Measurements from ENCODE around the gene PLEKHA5.

The PLEKHA5 gene

DNA sequence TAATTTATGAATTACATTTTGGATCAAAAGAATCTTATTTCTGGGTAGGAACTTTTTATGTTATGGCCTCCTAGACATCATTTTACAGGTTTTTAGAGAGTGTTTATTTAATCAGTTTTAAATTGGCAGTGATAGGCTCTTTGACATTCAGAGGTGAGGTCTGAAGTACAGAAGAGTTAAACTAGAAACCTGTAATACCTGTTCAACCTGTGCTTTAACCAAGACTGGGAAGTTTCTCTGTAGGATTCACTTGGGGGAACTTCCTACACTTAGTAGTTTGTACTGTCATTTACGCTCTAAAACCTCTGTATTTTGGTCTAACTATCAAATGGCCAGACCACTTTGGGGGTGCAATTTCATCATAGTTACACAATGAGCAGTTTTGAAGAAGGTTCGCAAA is 35.9 kb downstream of the PLEKHA5 start:
- ATAC-seq: no peak
- TF ChIP-seq, protein P1, sequence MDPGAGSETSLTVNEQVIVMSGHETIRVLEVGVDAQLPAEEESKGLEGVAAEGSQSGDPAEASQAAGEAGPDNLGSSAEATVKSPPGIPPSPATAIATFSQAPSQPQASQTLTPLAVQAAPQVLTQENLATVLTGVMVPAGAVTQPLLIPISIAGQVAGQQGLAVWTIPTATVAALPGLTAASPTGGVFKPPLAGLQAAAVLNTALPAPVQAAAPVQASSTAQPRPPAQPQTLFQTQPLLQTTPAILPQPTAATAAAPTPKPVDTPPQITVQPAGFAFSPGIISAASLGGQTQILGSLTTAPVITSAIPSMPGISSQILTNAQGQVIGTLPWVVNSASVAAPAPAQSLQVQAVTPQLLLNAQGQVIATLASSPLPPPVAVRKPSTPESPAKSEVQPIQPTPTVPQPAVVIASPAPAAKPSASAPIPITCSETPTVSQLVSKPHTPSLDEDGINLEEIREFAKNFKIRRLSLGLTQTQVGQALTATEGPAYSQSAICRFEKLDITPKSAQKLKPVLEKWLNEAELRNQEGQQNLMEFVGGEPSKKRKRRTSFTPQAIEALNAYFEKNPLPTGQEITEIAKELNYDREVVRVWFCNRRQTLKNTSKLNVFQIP (CRISPR knock-in tag; IDR thresholded peaks at IDR 0.05; ENCODE audit: borderline replicate concordance, low read depth): no peak
- TF ChIP-seq ARNTL (CRISPR knock-in tag; IDR thresholded peaks at IDR 0.05; ENCODE audit: borderline replicate concordance, low read depth): no peak
- no peak for TF ChIP-seq ESRRG (CRISPR knock-in tag; IDR thresholded peaks at IDR 0.05)
- no peak for TF ChIP-seq RARB (CRISPR knock-in tag; IDR thresholded peaks at IDR 0.05)
- no peak for TF ChIP-seq ZC3H10 (CRISPR knock-in tag; IDR thresholded peaks at IDR 0.05)
- TF ChIP-seq, protein P2, sequence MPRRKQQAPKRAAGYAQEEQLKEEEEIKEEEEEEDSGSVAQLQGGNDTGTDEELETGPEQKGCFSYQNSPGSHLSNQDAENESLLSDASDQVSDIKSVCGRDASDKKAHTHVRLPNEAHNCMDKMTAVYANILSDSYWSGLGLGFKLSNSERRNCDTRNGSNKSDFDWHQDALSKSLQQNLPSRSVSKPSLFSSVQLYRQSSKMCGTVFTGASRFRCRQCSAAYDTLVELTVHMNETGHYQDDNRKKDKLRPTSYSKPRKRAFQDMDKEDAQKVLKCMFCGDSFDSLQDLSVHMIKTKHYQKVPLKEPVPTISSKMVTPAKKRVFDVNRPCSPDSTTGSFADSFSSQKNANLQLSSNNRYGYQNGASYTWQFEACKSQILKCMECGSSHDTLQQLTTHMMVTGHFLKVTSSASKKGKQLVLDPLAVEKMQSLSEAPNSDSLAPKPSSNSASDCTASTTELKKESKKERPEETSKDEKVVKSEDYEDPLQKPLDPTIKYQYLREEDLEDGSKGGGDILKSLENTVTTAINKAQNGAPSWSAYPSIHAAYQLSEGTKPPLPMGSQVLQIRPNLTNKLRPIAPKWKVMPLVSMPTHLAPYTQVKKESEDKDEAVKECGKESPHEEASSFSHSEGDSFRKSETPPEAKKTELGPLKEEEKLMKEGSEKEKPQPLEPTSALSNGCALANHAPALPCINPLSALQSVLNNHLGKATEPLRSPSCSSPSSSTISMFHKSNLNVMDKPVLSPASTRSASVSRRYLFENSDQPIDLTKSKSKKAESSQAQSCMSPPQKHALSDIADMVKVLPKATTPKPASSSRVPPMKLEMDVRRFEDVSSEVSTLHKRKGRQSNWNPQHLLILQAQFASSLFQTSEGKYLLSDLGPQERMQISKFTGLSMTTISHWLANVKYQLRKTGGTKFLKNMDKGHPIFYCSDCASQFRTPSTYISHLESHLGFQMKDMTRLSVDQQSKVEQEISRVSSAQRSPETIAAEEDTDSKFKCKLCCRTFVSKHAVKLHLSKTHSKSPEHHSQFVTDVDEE (CRISPR knock-in tag; IDR thresholded peaks at IDR 0.05): no peak
- TF ChIP-seq BACH2 (CRISPR knock-in tag; IDR thresholded peaks at IDR 0.05; ENCODE audit: borderline replicate concordance): no peak
- TF ChIP-seq, protein P3, sequence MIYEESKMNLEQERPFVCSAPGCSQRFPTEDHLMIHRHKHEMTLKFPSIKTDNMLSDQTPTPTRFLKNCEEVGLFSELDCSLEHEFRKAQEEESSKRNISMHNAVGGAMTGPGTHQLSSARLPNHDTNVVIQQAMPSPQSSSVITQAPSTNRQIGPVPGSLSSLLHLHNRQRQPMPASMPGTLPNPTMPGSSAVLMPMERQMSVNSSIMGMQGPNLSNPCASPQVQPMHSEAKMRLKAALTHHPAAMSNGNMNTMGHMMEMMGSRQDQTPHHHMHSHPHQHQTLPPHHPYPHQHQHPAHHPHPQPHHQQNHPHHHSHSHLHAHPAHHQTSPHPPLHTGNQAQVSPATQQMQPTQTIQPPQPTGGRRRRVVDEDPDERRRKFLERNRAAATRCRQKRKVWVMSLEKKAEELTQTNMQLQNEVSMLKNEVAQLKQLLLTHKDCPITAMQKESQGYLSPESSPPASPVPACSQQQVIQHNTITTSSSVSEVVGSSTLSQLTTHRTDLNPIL (CRISPR knock-in tag; IDR thresholded peaks at IDR 0.05; ENCODE audit: low read depth): no peak
- TF ChIP-seq, protein P4, sequence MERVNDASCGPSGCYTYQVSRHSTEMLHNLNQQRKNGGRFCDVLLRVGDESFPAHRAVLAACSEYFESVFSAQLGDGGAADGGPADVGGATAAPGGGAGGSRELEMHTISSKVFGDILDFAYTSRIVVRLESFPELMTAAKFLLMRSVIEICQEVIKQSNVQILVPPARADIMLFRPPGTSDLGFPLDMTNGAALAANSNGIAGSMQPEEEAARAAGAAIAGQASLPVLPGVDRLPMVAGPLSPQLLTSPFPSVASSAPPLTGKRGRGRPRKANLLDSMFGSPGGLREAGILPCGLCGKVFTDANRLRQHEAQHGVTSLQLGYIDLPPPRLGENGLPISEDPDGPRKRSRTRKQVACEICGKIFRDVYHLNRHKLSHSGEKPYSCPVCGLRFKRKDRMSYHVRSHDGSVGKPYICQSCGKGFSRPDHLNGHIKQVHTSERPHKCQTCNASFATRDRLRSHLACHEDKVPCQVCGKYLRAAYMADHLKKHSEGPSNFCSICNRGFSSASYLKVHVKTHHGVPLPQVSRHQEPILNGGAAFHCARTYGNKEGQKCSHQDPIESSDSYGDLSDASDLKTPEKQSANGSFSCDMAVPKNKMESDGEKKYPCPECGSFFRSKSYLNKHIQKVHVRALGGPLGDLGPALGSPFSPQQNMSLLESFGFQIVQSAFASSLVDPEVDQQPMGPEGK (CRISPR knock-in tag; IDR thresholded peaks at IDR 0.05; ENCODE audit: borderline replicate concordance): no peak
- no peak for TF ChIP-seq PPARA (CRISPR knock-in tag; IDR thresholded peaks at IDR 0.05; ENCODE audit: borderline replicate concordance)
- no peak for TF ChIP-seq OSR1 (CRISPR knock-in tag; IDR thresholded peaks at IDR 0.05)
- no peak for TF ChIP-seq ZFP3 (CRISPR knock-in tag; IDR thresholded peaks at IDR 0.05)
- TF ChIP-seq ZNF70 (CRISPR knock-in tag; IDR thresholded peaks at IDR 0.05): no peak
- TF ChIP-seq CSDC2 (CRISPR knock-in tag; IDR thresholded peaks at IDR 0.05): no peak
- TF ChIP-seq TOX (CRISPR knock-in tag; IDR thresholded peaks at IDR 0.05; ENCODE audit: borderline replicate concordance): no peak
- no peak for TF ChIP-seq ZNF8 (CRISPR knock-in tag; IDR thresholded peaks at IDR 0.05)
- no peak for TF ChIP-seq ISL1 (CRISPR knock-in tag; IDR thresholded peaks at IDR 0.05)
- TF ChIP-seq ZFP30 (CRISPR knock-in tag; IDR thresholded peaks at IDR 0.05): no peak
- TF ChIP-seq GLIS3 (CRISPR knock-in tag; IDR thresholded peaks at IDR 0.05): no peak

DNA sequence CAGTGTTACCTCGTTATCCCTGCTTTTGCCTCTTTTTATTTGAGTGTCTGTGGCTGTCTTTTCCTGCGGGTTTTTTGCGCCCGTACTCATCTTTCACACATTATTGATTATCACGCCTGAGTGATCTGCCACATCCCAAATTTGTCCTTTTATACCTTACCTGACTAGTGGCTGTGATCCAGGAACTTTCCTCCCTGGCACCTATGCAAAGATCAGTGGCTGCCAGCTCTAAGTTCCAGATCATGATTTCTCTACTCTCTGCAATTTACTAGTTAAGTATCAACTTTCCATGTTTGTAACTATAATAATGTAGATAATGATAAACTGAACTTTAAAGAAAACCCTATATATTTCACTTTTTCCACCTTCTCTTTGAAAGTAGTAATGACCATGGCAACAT is 36.9 kb downstream of the PLEKHA5 start:
- no peak for ATAC-seq
- TF ChIP-seq ZNF8 (CRISPR knock-in tag; IDR thresholded peaks at IDR 0.05): no peak
- TF ChIP-seq ZC3H10 (CRISPR knock-in tag; IDR thresholded peaks at IDR 0.05): no peak
- TF ChIP-seq, protein P1 (CRISPR knock-in tag; IDR thresholded peaks at IDR 0.05; ENCODE audit: borderline replicate concordance, low read depth): no peak
- no peak for TF ChIP-seq CSDC2 (CRISPR knock-in tag; IDR thresholded peaks at IDR 0.05)
- no peak for TF ChIP-seq ZFP3 (CRISPR knock-in tag; IDR thresholded peaks at IDR 0.05)
- no peak for TF ChIP-seq GLIS3 (CRISPR knock-in tag; IDR thresholded peaks at IDR 0.05)
- no peak for TF ChIP-seq OSR1 (CRISPR knock-in tag; IDR thresholded peaks at IDR 0.05)
- no peak for TF ChIP-seq ZFP30 (CRISPR knock-in tag; IDR thresholded peaks at IDR 0.05)
- TF ChIP-seq RARB (CRISPR knock-in tag; IDR thresholded peaks at IDR 0.05): no peak
- no peak for TF ChIP-seq ESRRG (CRISPR knock-in tag; IDR thresholded peaks at IDR 0.05)
- TF ChIP-seq, protein P3 (CRISPR knock-in tag; IDR thresholded peaks at IDR 0.05; ENCODE audit: low read depth): no peak
- TF ChIP-seq, protein P5, sequence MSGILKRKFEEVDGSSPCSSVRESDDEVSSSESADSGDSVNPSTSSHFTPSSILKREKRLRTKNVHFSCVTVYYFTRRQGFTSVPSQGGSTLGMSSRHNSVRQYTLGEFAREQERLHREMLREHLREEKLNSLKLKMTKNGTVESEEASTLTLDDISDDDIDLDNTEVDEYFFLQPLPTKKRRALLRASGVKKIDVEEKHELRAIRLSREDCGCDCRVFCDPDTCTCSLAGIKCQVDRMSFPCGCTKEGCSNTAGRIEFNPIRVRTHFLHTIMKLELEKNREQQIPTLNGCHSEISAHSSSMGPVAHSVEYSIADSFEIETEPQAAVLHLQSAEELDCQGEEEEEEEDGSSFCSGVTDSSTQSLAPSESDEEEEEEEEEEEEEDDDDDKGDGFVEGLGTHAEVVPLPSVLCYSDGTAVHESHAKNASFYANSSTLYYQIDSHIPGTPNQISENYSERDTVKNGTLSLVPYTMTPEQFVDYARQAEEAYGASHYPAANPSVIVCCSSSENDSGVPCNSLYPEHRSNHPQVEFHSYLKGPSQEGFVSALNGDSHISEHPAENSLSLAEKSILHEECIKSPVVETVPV (CRISPR knock-in tag; IDR thresholded peaks at IDR 0.05): no peak

All from SK-N-SH treated with all-trans-retinoic acid at 6 μM for 48 hours (cell line).